Dermis blood vessel endothelial cell (primary cell): ENCODE results near the gene SDC3. TPM values are rescaled to one million over a fixed set of nuclear protein-coding genes. Genes with fewer than 3 reads are reported as not detected.
"Not testable (repeated sequence)": the region's sequence is repeated elsewhere in the genome, so short reads cannot be mapped to it uniquely, and the experiment has no call there.

Source experiments
- DNase-seq: peaks from one replicate; pipeline ENCODE4 v3.0.0; 2010
- total RNA-seq: library from RNA; depleted of rRNA; stranded (reverse); fragments of >200 nt; gene quantifications from 2 replicates; pipeline ENCODE4 v1.2.3, GENCODE V29; 2014

The SDC3 gene
- total RNA-seq, 1 donor from 2014 or later, result 22.0 TPM

DNA sequence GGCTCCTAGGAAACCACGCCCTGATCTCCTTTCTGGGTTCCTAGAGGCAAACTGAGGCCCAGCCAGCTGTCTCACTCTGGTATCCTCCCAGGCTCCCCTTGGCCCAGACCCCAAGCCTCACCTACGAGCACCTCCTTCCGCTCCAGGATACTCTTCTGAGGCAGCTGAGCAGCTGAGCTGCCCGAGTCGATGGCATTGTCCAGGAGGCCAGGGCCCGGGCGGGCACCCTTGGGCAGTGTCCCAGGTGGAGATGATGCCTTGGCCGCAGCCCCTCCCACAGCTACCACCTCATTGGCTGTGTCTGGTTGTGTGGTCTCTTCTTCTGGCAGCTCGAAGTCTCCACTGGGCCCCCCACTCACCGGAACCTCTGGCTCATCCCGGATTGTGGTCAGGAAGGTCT is 34.4 kb downstream of the SDC3 start:
- DNase-seq, result no peak

DNA sequence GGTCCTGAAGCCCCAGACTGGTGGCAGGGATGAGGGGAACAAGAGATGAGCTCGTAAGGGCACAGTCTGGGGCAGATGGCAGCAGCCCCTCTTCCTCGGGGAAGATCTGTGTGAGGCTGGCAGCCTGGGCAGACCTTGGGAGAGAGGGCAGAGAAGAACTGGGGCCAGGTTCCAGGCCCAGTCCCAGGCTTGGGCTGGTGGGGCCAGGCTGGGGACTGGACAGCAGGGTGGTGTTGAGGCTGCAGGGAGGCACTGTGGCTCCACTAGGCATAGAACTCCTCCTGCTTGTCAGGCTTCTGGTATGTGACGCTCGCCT is 35.7 kb downstream of the SDC3 start:
- no peak for DNase-seq

DNA sequence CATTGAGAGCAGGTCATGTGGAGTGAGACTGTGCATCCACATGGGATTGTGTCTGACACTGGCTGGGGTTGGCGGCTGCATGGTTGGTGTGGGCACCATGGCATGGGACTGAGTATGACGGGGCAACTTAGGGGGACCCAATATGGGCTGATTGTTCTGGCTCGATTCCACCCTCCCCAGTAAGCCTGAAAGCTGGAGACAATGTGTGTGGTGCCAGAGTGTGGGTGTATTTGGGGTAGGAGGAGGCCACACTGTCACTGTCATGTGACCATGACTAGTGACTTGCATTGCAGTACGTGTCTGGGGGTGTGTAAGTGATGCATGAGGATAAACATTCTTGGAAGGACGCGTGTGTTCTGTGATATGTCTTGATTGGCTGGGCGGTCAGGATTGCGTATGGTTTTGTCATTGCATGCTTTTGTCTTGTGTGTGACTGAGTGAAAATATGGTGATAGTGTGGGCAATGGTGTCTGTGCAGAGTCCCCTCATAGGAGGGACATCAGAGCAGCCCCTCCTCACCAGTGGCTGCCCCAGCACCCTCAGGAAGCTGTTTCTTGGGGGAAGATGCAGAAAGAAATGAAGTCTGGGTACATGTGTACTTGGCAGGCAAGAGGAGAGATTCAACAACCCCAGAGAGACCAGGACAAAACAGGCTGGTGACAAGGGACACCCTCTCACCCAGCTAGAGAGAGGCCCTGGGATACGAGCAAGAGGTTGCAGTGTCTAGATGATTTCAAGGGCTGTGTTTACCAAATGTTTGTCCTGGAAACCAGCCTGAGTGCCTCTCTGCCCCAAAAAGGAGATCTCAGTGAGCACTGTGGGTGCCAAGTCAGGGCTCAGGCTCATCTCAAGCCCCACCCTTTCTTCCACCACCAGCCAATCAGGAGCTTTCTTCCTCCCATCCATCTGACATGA is 36.3 kb downstream of the SDC3 start:
- DNase-seq, result no peak

DNA sequence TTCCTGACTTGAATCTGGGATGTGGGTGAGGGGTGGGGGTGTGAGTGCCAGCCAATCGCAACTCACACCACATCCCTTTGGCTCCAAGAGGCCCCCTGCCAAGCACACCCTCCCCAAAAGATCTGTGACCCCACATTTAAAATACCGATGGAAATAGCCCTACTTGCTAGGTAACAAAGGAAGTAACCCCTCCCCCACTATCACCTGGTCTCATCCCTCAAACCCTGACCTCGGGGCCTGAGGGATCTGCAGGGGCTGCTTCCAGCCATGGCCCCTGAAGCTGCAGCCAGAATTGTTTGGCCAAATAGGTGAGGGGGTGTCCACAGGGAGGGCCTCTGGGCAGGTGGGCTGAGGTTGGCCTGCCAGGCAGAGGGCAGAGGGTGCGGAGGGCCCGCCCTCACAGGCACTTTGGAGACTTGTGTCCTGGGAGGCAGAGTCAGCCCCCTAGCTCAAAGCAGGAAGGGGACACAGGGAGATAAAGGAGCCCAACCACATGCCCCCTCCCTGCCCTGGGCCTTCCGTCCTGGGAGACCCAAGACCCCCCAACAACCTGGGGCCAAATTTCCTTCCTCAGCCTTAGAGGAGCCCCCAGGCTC is 37.2 kb downstream of the SDC3 start:
- no peak for DNase-seq

DNA sequence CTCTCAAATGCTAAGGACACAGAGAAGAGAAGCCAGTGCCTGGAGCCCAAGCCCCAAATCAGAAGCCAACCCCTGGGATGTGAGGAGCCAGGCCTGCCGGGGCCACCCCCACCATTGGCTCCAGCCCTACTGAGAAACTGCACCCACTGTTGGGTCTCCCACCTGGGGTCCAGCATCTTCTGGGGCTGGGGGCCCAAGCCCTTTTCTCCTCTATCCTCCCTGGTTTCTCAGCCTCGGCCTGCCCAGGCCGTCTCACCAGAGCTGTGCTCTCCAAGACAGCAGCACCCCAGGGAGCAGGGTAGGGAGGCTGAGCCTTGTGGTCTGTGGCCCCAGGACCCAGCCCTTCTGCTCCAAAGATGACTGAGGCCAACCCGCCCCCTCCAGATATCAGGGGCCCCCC is 37.9 kb downstream of the SDC3 start:
- no peak for DNase-seq

DNA sequence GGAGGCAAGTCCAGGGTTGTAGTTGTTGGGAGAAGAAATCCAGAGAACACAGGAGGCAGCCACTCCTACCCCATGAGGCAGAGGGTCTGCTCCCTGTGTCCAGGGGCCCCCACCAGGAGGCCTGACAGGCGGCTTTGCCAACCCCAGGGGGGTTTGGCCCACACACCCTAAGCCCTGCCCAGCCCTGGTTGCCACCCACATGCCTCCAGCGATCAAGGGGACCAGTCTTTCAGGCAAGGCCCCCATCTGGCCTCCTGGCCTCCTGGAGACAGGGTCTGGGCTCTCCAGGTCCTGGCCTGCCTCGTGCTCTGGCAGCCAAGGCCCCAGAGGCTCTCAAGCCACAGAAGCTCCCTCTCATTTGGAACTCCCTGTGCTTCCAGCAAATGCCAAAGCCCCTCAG is 38.5 kb downstream of the SDC3 start:
- DNase-seq, result no peak

DNA sequence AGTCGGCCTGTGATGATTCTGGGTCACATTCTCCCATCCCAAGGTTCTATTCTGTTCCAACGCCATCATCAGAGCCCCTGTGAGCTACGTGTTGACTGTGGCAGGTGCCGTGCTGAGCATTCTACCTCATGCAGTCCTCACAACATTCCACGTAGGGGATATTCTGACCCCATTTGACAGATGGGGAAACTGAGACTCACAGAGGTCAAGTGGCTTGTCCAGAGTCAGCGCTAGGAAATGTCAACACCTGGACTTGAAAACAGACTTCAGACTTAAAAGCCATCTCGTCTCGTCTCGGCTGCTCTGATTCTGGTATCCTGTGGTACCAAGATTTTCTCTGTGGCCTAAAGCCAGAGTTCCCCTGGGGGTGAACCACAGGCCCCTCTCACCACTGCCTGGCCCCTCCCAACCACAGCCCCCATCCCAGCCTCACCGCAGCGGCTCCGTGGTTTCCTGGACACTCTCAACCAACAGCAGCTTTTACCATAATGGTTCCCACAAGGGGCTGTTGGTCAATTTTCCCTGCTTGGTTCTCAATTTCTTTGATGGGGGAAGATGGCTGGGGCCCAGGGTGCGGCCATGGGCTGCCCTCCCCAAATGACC is 39.6 kb downstream of the SDC3 start:
- no peak for DNase-seq

DNA sequence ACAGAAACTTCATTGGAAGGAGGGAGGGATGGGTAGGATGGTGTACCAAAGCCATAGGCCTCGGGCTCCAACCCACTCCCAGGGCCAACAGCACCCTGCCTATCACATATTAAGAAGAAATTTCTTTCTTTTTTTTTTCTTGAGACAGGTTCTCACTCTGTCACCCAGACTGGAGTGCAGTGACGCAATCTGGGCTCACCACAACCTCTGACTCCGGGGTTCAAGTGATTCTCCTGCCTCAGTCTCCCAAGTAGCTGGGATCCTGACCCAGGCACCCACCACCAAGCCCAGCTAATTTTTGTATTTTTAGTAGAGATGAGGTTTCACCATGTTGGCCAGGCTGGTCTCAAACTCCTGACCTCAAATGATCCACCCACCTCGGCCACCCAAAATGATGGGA is 40.5 kb downstream of the SDC3 start:
- not testable (repeated sequence) for DNase-seq

DNA sequence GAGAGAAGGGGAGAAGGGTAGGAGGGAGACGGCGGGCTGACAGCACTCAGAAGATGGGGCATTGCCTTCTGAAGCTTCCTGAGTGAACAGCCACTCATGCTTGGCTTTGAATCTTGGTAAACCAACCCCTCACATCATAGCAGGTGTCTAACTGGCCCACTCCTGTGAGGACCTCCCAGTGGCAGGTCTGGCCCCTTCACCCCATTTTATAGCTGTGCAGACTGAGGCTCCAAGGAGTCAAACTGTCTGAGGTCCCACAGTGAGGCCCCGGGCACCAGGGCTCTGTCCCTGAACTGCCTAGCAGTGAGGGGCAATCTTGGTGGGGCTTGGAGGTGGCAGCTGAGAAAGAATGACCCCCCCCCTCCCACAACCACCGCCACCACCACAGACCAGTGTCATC is 41.0 kb downstream of the SDC3 start:
- no peak for DNase-seq

DNA sequence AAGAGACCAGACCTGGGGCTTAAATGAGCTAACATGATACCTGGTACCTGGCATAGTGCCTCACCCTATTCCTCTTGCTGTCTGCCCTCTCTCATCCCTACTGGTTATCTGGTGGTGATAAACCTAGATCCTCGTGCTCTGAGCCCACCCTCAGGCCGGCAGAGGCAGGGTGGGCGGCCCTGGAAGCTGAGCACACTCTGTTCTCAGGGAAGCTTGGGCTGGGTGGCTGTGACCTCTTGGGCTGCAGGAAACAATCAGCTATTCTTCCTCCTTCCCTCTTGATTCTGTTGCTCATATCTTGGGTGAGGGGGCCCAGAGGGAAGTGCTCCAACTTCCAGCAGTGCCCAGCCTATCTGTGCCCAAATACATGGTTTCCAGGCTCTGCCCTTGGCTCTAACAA is 42.0 kb downstream of the SDC3 start:
- DNase-seq, result no peak

DNA sequence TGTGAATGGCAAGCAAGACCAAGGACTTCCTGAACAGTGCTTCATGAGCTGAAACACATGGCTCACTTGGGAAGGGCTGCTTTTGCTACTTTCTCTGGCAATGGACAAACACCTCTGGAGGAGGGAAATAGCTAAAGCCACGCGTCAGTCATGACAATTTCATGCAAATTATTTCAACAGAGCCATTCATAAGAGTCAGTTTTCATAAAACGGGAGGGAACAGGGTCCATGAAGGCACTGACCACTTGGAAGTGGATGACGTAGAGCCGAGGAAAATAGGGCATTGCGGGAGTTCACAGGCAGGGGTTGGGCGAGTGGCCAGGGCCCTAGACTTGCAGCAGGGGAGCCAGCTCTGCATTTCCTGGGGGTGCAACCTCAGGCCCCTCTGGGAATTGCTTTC is 43.9 kb downstream of the SDC3 start:
- DNase-seq, result no peak

DNA sequence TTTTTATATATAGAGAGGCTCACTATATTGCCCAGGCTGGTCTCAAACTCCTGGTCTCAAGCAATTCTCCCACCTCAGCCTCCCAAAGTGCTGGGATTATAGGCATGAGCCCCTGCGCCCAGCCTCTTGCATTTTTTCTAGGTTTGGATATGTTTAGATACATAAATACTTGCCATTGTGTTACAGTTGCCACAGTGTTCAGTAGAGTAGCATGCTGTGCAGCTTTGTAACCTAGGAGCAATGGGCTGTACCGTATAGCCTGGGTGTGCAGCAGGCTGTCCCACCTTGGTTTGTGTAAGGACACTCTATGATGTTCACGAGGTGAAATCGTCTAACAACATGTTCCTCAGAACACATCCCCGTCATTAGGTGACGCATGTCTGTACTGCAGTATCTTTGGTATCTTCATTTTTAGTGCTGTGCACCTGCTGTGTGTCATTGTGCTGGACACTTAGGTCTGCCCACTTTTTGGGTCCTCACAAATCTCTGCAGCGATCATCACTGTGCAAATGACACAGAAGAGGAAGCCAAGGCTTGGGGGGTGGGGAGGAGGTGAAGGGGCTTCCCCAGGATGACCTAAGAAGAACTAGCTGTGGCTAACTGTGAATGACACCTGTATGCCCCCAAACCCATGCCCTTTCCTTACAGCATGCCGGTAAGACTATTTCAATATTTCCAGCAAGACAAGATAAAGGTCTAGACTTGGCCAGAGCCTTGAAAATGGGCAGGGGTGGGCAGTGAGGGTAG is 44.5 kb downstream of the SDC3 start:
- no peak for DNase-seq

DNA sequence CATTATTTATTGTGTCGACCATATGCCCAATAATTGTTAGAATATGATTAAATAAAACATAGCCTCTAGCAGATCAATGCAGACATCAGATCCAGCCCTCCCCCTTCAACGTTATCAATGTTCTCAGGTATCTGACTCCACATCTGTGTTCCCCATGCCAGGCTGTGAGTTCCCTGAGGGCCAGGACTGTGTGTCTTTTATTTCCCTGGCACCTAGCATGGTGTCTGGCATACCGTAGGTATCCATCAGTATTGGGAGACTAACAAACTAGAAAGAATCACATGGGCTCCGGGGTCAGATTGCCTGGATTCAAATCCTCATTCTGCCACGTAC is 48.3 kb downstream of the SDC3 start:
- DNase-seq, result no peak

DNA sequence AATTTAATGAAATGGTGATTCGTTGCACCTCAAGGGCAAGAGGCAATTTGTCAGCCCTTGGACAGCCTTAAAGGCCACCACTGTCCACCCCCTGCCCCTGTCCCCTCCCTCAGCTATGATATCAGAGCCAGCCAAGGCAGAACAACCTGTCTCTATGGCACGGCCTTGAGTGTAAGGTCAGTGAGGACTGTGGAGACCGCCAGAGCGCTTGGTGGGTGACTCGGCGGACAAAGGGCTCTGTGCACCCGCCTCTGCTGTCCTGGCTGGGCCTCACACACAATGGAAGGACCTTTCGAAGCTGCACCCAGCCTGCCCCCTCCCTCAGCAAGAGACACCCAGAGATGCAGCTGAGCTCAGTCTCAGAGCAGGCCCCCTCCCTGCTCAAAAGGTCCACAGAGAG is 50.6 kb downstream of the SDC3 start:
- no peak for DNase-seq

DNA sequence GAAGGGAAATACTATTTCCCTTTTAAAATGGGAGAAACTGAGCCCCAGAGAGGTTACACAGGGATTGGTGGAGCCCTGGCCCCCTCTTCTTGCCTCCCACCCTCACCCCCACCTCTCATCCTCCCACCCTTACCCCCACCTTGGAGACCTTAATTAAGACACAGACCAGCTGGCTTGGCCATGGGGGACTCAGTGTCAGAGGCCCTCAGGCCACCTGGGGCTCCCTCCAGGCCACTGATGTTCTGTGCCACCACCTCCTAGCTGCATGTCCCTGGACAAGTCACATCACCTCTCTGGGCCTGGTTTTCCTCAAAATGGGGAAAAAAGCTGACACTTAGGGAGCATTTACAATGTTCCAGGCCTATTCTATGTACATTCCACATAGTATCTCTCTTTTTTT is 51.5 kb downstream of the SDC3 start:
- no peak for DNase-seq

DNA sequence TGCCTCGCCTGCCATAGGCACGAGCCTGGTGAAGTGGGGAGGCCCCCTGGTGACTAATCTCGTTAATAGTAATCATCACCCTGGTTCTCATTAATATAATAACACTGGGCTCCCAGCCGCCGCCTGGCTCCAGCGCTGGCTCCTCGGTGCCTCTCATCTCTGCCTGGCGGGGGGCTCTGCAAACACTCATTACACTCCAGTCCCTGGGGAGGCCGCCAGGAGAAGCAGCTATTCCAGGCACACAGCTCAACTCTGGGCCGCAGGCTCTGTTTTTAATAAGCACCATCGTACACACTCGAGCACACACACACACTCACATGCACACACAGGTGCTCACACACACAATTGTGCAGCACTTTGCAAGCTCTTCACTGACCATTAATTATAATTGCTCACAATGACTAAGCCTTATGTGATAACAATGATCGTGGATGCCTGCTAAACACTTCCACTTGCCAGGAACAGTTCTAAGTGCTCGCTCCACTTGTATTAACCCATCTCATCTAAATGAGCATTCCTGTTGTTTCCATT is 52.2 kb downstream of the SDC3 start:
- DNase-seq, result peak; percentile 24

DNA sequence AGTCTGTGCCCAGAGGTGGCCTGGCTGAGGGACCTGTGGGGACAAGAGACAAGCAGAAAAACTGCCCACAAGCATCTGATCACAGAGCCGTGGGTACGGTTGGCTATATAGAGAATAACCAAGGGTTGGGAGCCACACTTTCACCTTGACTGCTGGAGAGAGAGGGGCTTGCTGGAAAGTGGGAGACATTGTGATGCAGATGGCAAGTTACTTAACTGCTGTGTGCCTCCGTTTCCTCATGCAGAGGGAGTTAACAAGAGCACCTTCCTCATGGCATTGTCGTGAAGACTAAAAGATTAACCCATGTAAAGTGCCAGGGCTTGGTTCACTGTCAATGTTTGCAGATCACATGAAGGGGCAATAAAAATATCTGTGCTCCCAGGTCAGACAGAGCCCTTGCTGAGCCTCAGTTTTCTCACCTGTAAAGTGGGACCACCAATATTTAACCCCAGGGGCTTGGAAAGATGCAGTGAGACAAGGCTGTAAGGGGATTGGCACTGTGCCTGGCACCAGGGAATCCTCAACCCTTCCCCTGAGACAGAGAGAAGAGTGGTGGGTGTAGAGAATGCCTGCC is 52.8 kb downstream of the SDC3 start:
- DNase-seq, result no peak

DNA sequence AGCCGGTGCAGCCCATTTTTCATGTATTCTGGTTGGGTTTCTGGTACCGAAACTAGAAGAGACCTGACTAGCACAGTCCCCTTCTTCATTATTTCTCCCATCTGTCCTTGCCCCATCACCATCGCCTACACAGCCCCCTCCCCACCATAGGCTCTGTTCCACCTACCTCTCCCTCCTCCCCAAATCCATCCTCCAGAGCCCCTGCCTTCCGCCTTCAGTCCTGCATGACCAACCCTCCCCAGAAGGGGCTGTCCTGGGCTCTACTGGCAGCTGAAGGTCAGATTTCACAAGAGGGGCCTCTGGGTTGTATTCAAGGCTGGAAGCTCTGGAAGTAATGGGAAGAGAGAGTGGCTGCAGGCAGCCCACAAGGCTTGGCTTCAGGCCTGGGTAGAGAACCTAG is 55.2 kb downstream of the SDC3 start:
- no peak for DNase-seq

DNA sequence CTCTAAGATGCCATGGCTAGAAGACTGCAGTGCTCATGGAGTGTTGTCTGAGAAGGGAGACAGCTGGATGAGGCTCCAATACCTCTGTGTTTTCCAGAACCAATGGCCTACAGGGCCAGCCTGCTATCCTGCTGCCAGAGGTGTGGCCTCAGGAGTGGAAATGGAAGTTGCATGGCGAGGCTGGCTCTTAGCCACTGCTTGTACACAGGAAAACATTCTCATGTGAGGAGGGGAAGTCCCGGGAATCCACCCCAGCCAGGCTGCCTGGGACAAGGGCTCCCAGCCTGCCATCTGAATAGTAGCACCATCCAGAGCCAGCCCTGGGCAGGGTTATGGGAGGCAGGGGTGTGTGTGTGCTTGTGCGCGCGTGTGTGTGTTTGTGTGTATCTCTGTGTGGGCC is 56.5 kb downstream of the SDC3 start:
- DNase-seq, result peak; percentile 87

DNA sequence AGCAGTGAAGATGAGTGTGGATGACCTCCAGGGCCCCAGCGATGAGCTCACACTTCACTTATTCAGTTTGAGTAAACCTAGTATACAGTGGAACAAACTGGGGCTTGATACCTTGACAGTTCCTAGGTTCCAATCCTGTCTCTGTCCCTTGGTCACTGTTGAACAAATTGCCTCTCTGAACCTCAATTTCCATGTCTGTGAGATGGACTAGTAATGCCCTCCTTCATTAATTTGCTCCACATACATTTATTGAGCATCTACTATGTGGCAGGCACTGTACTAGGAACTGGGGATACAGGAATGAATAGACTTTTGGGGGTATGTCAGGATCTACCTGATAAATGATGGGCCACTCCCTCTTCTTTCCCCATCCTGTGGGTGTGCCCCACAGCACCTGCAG is 57.3 kb downstream of the SDC3 start:
- DNase-seq, result no peak

DNA sequence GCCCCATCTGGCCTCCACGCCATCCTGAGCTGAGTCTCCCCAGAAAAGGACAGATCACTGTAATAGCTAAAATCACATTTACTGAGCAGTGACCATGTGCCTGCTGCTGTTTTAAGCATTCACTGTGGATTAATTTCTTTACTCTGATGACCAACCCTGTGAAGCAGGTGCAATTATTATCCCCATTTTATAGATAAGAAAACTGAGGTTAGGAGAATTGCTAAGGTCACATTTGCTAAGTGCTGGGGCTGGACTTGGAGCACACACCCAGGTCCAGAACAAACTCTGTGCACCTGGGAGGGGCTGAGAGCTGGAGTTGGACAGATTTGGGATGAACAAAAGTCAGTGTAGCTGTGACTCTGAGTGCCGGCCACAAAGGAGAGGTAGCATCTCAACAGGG is 58.0 kb downstream of the SDC3 start:
- DNase-seq, result no peak

DNA sequence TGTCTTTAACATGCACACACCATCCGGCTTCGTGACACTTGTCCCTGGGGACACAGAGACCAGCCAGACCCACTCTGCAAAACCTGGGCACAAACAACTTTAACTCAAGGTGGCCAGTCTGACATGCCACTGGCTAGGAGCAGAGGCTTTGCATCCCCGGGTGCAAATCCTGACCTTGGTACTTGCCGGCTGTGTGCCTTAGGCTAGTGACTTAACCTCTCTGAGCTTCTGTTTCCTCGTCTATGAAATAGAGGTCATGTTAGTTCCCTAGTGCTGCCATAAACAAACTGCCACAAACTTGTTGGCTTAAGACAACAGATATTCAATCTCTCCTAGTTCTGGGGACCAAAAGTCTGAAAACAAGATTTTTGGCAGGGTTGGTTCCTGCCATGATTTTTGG is 60.4 kb downstream of the SDC3 start:
- DNase-seq, result no peak

DNA sequence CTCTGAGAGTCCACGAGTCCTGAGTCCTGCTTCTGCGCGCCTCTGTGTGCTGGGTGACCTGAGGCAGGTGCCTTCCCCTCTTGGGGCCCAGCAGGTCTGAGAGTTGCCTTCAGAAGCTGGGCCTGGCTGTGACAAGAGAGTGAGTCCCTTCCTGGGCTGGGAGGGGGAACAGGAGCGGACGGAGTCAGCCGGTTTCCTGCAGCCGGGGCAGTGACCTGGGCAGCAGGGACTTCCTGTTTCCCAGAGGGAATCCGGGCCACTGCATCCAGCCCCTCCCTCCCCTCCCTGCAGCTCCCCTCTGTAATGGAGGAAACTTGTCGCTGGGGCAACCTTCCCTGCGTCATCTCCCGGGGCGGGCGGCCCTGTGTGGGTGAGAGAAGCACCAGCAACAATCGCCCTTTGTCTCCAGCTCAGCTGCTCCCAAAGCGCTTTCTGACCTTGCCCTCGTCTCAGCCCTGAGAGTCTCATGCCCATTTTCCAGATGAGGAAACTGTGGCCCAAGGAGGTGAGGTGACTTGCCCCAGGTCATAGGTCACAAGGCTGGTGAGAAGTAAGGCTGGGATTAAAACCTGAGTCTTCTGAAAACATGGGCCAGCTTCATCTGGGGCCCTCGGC is 61.1 kb downstream of the SDC3 start:
- peak; percentile 89 for DNase-seq
